Measurements from ENCODE around the gene GMIP.
A peak's percentile ranks its signal among the peaks of the same experiment; 100 is the strongest.

Gene GMIP

GRCh38 chr19:19619181-19619848, 24.1 kb downstream of the GMIP start:
- Histone ChIP-seq H2AK5ac (ENCODE audit: low read depth, low read length) (peak overlapping the region; percentile 47), H2BK15ac (ENCODE audit: low read length) (peak overlapping the region; percentile 49), H2BK120ac (ENCODE audit: low read depth, low read length) (no peak overlapping the region), H3K9me3 (replicated peaks in 1 of 2; ENCODE audit: control insufficient read depth in 2 of 2, insufficient read depth in 1 of 2, low read depth in 1 of 2, low read length in 2 of 2) (no peaks in the 10 kb centered on the region), H2BK12ac (ENCODE audit: low read length) (no peak overlapping the region), H3K27me3 (ENCODE audit: control insufficient read depth in 3 of 3, insufficient read depth in 3 of 3, low read depth in 1 of 3, low read length in 3 of 3) (no peaks in the 10 kb centered on the region), H3K4me3 (ENCODE audit: low read length in 2 of 2) (peak overlapping the region in 1 of 2 donors; percentile 72), H3K4me2 (ENCODE audit: insufficient read depth, low read length, poor library complexity, severe bottlenecking) (peak overlapping the region; percentile 83), H4K91ac (ENCODE audit: low read depth, low read length, poor library complexity) (no peak overlapping the region), H3K4me1 (ENCODE audit: control insufficient read depth in 2 of 2, insufficient read depth in 1 of 2, low read depth in 1 of 2, low read length in 2 of 2) (peaks cover 5% of the 10 kb centered on the region in 2 donors), H4K8ac (ENCODE audit: low read depth, low read length) (no peak overlapping the region), H3K23ac (ENCODE audit: low read depth, low read length, poor library complexity) (peak overlapping the region; percentile 96), H3K18ac (ENCODE audit: low read length) (peak overlapping the region; percentile 94), H3K9ac (ENCODE audit: low read depth, low read length, poor library complexity) (no peak overlapping the region), H2BK5ac (ENCODE audit: low read length) (no peak overlapping the region), H3K14ac (ENCODE audit: low read length) (no peak overlapping the region), H2AFZ (ENCODE audit: low read length) (peak overlapping the region; percentile 90), H3K36me3 (replicated peaks in 1 of 2; ENCODE audit: control insufficient read depth in 2 of 2, insufficient read depth in 2 of 2, low read length in 2 of 2) (peaks cover 0 to 10% of the 10 kb centered on the region in 2 donors), H3K4ac (ENCODE audit: low read length) (no peak overlapping the region), H3K27ac (replicated peaks; ENCODE audit: low read length) (no peak overlapping the region), H3K79me1 (ENCODE audit: low read depth, low read length) (no peaks in the 10 kb centered on the region)
- no peak for DNase-seq (ENCODE audit: low spot score)
- no CpG with 5 or more reads among the region's 21 CpGs for WGBS, 2 donors (ENCODE audit: extremely low coverage in 2 of 2, insufficient read length in 2 of 2, insufficient replicate concordance in 1 of 2)

- H3K27ac ChIP-seq (replicated peaks; ENCODE audit: low read length), result no peak within 1 kb of the TSS
- peaks cover 5% of the 10 kb centered on the region in 2 donors for H3K4me1 ChIP-seq (ENCODE audit: control insufficient read depth in 2 of 2, insufficient read depth in 1 of 2, low read depth in 1 of 2, low read length in 2 of 2)
- H3K27me3 ChIP-seq (ENCODE audit: control insufficient read depth in 3 of 3, insufficient read depth in 3 of 3, low read depth in 1 of 3, low read length in 3 of 3), result no peaks in the 10 kb centered on the region
- H3K4me2 ChIP-seq (ENCODE audit: insufficient read depth, low read length, poor library complexity, severe bottlenecking), result peak within 1 kb of the TSS; percentile 91
- peak within 1 kb of the TSS; percentile 90 for H2AFZ ChIP-seq (ENCODE audit: low read length)
- peak within 1 kb of the TSS; percentile 98 for H3K18ac ChIP-seq (ENCODE audit: low read length)
- H2AK5ac ChIP-seq (ENCODE audit: low read depth, low read length), result peak within 1 kb of the TSS; percentile 68
- H3K9me3 ChIP-seq (replicated peaks in 1 of 2; ENCODE audit: control insufficient read depth in 2 of 2, insufficient read depth in 1 of 2, low read depth in 1 of 2, low read length in 2 of 2), result no peaks in the 10 kb centered on the region
- peak within 1 kb of the TSS; percentile 71 for H3K14ac ChIP-seq (ENCODE audit: low read length)
- peak within 1 kb of the TSS; percentile 49 for H2BK15ac ChIP-seq (ENCODE audit: low read length)
- no peak within 1 kb of the TSS for H4K8ac ChIP-seq (ENCODE audit: low read depth, low read length)
- no peaks in the 10 kb centered on the region for H3K79me1 ChIP-seq (ENCODE audit: low read depth, low read length)
- no peak within 1 kb of the TSS for H3K4ac ChIP-seq (ENCODE audit: low read length)
- no CpG with 5 or more reads among the region's 80 CpGs for WGBS, 2 donors (ENCODE audit: extremely low coverage in 2 of 2, insufficient read length in 2 of 2, insufficient replicate concordance in 1 of 2)
- peaks cover 0 to under 1% of the 10 kb centered on the region in 2 donors for H3K36me3 ChIP-seq (replicated peaks in 1 of 2; ENCODE audit: control insufficient read depth in 2 of 2, insufficient read depth in 2 of 2, low read length in 2 of 2)
- no peak within 1 kb of the TSS for H4K91ac ChIP-seq (ENCODE audit: low read depth, low read length, poor library complexity)
- H3K9ac ChIP-seq (ENCODE audit: low read depth, low read length, poor library complexity), result peak within 1 kb of the TSS; percentile 97
- peak; percentile 93 for DNase-seq (ENCODE audit: low spot score)
- H3K23ac ChIP-seq (ENCODE audit: low read depth, low read length, poor library complexity), result peak within 1 kb of the TSS; percentile 96
- no peak within 1 kb of the TSS for H2BK5ac ChIP-seq (ENCODE audit: low read length)
- peak within 1 kb of the TSS; percentile 72 to 85 for H3K4me3 ChIP-seq (ENCODE audit: low read length in 2 of 2)
- no peak within 1 kb of the TSS for H2BK12ac ChIP-seq (ENCODE audit: low read length)
- no peak within 1 kb of the TSS for H2BK120ac ChIP-seq (ENCODE audit: low read depth, low read length)
Measured at GRCh38 chr19:19618219-19619051, 25.0 kb downstream of the GMIP start, which contains the start of gene PBX4. Gene PBX4, minus strand, starts transcription at chr19:19618687. Its CDS starts 58 bp downstream, at chr19:19618629.

- Histone ChIP-seq H2BK12ac (ENCODE audit: low read length) (no peak overlapping the region), H3K4ac (ENCODE audit: low read length) (no peak overlapping the region), H2BK15ac (ENCODE audit: low read length) (no peak overlapping the region), H3K14ac (ENCODE audit: low read length) (no peak overlapping the region), H3K27me3 (ENCODE audit: control insufficient read depth in 3 of 3, insufficient read depth in 3 of 3, low read depth in 1 of 3, low read length in 3 of 3) (no peaks in the 10 kb centered on the region), H3K4me3 (ENCODE audit: low read length in 2 of 2) (no peak overlapping the region), H3K9ac (ENCODE audit: low read depth, low read length, poor library complexity) (no peak overlapping the region), H2BK120ac (ENCODE audit: low read depth, low read length) (no peak overlapping the region), H2AK5ac (ENCODE audit: low read depth, low read length) (no peak overlapping the region), H3K4me2 (ENCODE audit: insufficient read depth, low read length, poor library complexity, severe bottlenecking) (no peak overlapping the region), H3K36me3 (replicated peaks in 1 of 2; ENCODE audit: control insufficient read depth in 2 of 2, insufficient read depth in 2 of 2, low read length in 2 of 2) (no peaks in the 10 kb centered on the region), H2AFZ (ENCODE audit: low read length) (no peak overlapping the region), H3K4me1 (ENCODE audit: control insufficient read depth in 2 of 2, insufficient read depth in 1 of 2, low read depth in 1 of 2, low read length in 2 of 2) (peaks cover 5% of the 10 kb centered on the region in 2 donors), H3K79me1 (ENCODE audit: low read depth, low read length) (no peaks in the 10 kb centered on the region), H2BK5ac (ENCODE audit: low read length) (no peak overlapping the region), H3K23ac (ENCODE audit: low read depth, low read length, poor library complexity) (no peak overlapping the region), H3K27ac (replicated peaks; ENCODE audit: low read length) (no peak overlapping the region), H4K91ac (ENCODE audit: low read depth, low read length, poor library complexity) (no peak overlapping the region), H3K18ac (ENCODE audit: low read length) (no peak overlapping the region), H3K9me3 (replicated peaks in 1 of 2; ENCODE audit: control insufficient read depth in 2 of 2, insufficient read depth in 1 of 2, low read depth in 1 of 2, low read length in 2 of 2) (no peaks in the 10 kb centered on the region), H4K8ac (ENCODE audit: low read depth, low read length) (no peak overlapping the region)
- WGBS, 2 donors (ENCODE audit: extremely low coverage in 2 of 2, insufficient read length in 2 of 2, insufficient replicate concordance in 1 of 2), result no CpG with 5 or more reads among the region's 3 CpGs
- no peak for DNase-seq (ENCODE audit: low spot score)
Measured at GRCh38 chr19:19615086-19615485, 28.4 kb downstream of the GMIP start.

DNA sequence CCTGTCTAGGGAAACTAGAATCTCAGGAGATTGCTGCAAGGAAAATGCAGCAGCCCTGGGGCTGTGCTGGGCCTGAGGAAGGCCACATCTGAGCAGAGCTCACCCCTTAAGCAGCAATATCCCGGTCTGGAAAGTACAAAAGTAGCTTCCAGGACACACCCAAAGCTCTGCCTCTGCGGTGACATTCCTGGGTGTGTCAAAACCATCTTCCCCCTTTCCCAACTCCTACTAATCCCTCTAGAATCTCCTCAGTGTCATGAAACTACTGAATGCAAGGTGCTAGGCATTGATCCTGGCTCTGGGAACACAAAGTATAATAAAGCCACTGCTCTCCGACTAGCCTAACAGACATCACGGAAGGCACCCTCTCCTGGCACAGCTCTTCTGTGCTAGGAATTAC, 30.0 kb downstream of the GMIP start:
- Histone ChIP-seq H3K4me3 (ENCODE audit: low read length in 2 of 2) (no peak overlapping the region), H2BK15ac (ENCODE audit: low read length) (no peak overlapping the region), H4K91ac (ENCODE audit: low read depth, low read length, poor library complexity) (no peak overlapping the region), H3K36me3 (replicated peaks in 1 of 2; ENCODE audit: control insufficient read depth in 2 of 2, insufficient read depth in 2 of 2, low read length in 2 of 2) (peaks cover 3 to 5% of the 10 kb centered on the region in 2 donors), H3K9me3 (replicated peaks in 1 of 2; ENCODE audit: control insufficient read depth in 2 of 2, insufficient read depth in 1 of 2, low read depth in 1 of 2, low read length in 2 of 2) (no peaks in the 10 kb centered on the region), H3K4ac (ENCODE audit: low read length) (no peak overlapping the region), H3K18ac (ENCODE audit: low read length) (no peak overlapping the region), H3K79me1 (ENCODE audit: low read depth, low read length) (peaks cover under 1% of the 10 kb centered on the region), H2BK120ac (ENCODE audit: low read depth, low read length) (no peak overlapping the region), H3K9ac (ENCODE audit: low read depth, low read length, poor library complexity) (no peak overlapping the region), H3K27me3 (ENCODE audit: control insufficient read depth in 3 of 3, insufficient read depth in 3 of 3, low read depth in 1 of 3, low read length in 3 of 3) (no peaks in the 10 kb centered on the region), H2AFZ (ENCODE audit: low read length) (no peak overlapping the region), H2AK5ac (ENCODE audit: low read depth, low read length) (no peak overlapping the region), H2BK5ac (ENCODE audit: low read length) (no peak overlapping the region), H2BK12ac (ENCODE audit: low read length) (no peak overlapping the region), H3K14ac (ENCODE audit: low read length) (no peak overlapping the region), H3K27ac (replicated peaks; ENCODE audit: low read length) (no peak overlapping the region), H3K4me1 (ENCODE audit: control insufficient read depth in 2 of 2, insufficient read depth in 1 of 2, low read depth in 1 of 2, low read length in 2 of 2) (no peaks in the 10 kb centered on the region), H3K4me2 (ENCODE audit: insufficient read depth, low read length, poor library complexity, severe bottlenecking) (no peak overlapping the region), H4K8ac (ENCODE audit: low read depth, low read length) (no peak overlapping the region), H3K23ac (ENCODE audit: low read depth, low read length, poor library complexity) (no peak overlapping the region)
- DNase-seq (ENCODE audit: low spot score), result no peak
- WGBS, 2 donors (ENCODE audit: extremely low coverage in 2 of 2, insufficient read length in 2 of 2, insufficient replicate concordance in 1 of 2), result no CpG with 5 or more reads among the region's 4 CpGs

Measured in neuronal stem cell (in vitro differentiated cells).